Esophagus muscularis mucosa (tissue), 4 donors: ENCODE measurements around the gene CHD2.

ENCODE experiments used
- EP300 ChIP-seq: sonication (generic); formaldehyde crosslinking; IDR thresholded peaks from one replicate; pipeline ENCODE4 v1.6.1; 2017; ENCODE audit warnings: antibody characterized with exemption
- POLR2A ChIP-seq: fragments of 450-650 bp; IDR thresholded peaks from one replicate; pipeline ENCODE4 v1.6.1; 2017; ENCODE audit warnings: antibody characterized with exemption, moderate library complexity, mild to moderate bottlenecking, low read depth
- POLR2AphosphoS5 ChIP-seq, 2 donors: sonication (generic); formaldehyde crosslinking; IDR thresholded peaks; one replicate each; pipeline ENCODE4 v1.6.1; 2017; ENCODE audit warnings: antibody characterized with exemption in 2 of 2
- TF ChIP-seq, protein P1 (sequence below), 3 experiments: fragments of 200-600 bp in 2 of 3; fragments of 450-650 bp in 1 of 3; sonication (generic) in 2 of 3; IDR thresholded peaks; one replicate each; pipeline ENCODE4 v1.5.1; 2017 to 2019; ENCODE audit warnings: antibody characterized with exemption in 3 of 3, mild to moderate bottlenecking in 2 of 3, moderate library complexity in 1 of 3

DNA sequence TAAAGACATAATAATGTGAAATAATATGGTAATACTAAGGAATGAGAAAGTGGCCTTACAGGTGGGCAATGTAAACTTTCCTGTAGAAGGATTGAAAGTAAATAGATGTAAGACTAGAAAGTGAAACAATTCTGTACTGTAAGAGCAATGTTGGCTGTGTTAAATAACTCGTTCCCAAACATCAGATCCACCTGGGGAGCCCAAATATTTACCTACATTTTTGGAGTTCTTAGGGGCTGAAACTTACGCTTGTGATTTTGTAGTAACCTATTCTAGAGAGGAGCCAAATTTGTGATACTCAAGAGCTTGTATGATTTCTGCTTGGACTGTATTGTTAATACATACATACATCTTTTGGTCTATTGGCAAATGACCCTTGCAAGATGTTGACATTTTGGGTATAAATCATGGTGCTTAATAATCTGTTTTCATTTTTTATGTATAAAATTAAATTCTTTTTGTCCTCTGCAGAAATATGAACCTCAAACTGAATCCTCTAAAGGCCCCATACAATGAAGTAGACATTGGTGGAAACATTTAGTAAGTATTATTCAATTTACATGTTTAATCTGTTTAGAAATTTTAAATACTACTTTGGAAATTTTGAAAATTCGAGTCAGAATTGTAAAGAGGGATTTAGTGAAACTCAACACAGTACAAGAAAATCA, 8.5 kb upstream of the CHD2 start:
- TF ChIP-seq, protein P1, sequence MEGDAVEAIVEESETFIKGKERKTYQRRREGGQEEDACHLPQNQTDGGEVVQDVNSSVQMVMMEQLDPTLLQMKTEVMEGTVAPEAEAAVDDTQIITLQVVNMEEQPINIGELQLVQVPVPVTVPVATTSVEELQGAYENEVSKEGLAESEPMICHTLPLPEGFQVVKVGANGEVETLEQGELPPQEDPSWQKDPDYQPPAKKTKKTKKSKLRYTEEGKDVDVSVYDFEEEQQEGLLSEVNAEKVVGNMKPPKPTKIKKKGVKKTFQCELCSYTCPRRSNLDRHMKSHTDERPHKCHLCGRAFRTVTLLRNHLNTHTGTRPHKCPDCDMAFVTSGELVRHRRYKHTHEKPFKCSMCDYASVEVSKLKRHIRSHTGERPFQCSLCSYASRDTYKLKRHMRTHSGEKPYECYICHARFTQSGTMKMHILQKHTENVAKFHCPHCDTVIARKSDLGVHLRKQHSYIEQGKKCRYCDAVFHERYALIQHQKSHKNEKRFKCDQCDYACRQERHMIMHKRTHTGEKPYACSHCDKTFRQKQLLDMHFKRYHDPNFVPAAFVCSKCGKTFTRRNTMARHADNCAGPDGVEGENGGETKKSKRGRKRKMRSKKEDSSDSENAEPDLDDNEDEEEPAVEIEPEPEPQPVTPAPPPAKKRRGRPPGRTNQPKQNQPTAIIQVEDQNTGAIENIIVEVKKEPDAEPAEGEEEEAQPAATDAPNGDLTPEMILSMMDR (IDR thresholded peaks at IDR 0.05), result no peak
- no peak for TF ChIP-seq EP300
- no peak for TF ChIP-seq POLR2A
- TF ChIP-seq POLR2AphosphoS5 (IDR thresholded peaks at IDR 0.05), result no peak
